Measurements from ENCODE around the gene PI4K2A. TPM values are rescaled to one million over a fixed set of nuclear protein-coding genes. Genes with fewer than 3 reads are reported as not detected.

Gene PI4K2A
- total and polyA plus RNA-seq, 2 of the 13 experiments (the other 11 are each of a cell fraction or from before 2014, with no cell fraction given): 10.9 to 14.3 TPM

DNA sequence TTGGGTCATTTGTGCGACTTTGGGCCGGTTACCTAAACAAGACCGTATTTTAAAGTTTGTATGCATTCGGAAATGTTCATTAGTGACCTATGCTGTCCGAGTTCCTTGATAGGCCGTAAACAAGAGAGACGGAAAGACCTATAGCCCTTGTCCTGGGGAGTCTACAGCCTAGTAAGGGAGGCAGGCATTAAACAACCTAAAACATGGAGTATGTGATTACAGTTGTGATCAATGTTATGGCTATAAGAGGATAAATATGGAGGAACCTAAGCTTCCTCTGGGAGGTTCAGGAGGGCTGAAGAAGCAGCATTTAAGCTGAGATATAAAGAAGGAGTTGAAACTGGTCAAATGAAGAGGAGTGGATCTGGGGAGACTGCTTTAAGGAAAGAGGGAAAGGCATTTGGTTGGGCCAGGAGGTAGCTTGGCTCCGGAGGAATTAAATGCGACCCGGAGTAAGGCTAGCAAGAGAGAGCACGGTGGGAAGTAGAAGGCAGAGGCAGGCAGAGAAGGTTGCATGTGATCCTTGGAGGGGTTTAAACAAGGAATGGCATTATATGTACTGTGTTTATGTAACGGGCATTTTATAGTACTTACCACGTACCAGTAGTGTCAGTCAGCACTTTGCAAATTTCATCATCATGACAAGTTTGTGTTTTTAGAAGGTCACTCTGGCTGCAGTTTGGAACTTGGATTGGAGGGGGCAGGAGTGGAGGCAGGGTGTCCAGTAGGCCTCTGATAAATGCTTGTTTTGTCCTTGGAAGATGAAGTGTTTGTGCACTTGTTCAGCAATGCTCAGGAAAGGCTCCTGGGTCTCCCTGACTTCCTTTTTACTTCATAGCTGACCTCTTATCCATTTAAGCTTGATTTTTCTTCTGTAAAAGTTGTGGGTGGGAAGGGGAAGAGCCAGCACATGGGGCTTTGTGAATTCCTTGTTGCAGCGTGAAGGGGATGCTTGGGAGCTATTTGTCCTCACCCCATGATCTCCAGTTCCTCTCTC, 47.6 kb downstream of the PI4K2A start (continued):
- TF ChIP-seq, protein P1, sequence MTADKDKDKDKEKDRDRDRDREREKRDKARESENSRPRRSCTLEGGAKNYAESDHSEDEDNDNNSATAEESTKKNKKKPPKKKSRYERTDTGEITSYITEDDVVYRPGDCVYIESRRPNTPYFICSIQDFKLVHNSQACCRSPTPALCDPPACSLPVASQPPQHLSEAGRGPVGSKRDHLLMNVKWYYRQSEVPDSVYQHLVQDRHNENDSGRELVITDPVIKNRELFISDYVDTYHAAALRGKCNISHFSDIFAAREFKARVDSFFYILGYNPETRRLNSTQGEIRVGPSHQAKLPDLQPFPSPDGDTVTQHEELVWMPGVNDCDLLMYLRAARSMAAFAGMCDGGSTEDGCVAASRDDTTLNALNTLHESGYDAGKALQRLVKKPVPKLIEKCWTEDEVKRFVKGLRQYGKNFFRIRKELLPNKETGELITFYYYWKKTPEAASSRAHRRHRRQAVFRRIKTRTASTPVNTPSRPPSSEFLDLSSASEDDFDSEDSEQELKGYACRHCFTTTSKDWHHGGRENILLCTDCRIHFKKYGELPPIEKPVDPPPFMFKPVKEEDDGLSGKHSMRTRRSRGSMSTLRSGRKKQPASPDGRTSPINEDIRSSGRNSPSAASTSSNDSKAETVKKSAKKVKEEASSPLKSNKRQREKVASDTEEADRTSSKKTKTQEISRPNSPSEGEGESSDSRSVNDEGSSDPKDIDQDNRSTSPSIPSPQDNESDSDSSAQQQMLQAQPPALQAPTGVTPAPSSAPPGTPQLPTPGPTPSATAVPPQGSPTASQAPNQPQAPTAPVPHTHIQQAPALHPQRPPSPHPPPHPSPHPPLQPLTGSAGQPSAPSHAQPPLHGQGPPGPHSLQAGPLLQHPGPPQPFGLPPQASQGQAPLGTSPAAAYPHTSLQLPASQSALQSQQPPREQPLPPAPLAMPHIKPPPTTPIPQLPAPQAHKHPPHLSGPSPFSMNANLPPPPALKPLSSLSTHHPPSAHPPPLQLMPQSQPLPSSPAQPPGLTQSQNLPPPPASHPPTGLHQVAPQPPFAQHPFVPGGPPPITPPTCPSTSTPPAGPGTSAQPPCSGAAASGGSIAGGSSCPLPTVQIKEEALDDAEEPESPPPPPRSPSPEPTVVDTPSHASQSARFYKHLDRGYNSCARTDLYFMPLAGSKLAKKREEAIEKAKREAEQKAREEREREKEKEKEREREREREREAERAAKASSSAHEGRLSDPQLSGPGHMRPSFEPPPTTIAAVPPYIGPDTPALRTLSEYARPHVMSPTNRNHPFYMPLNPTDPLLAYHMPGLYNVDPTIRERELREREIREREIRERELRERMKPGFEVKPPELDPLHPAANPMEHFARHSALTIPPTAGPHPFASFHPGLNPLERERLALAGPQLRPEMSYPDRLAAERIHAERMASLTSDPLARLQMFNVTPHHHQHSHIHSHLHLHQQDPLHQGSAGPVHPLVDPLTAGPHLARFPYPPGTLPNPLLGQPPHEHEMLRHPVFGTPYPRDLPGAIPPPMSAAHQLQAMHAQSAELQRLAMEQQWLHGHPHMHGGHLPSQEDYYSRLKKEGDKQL (CRISPR knock-in tag; IDR thresholded peaks at IDR 0.05; ENCODE audit: low read depth): no peak
- TF ChIP-seq, protein P2, sequence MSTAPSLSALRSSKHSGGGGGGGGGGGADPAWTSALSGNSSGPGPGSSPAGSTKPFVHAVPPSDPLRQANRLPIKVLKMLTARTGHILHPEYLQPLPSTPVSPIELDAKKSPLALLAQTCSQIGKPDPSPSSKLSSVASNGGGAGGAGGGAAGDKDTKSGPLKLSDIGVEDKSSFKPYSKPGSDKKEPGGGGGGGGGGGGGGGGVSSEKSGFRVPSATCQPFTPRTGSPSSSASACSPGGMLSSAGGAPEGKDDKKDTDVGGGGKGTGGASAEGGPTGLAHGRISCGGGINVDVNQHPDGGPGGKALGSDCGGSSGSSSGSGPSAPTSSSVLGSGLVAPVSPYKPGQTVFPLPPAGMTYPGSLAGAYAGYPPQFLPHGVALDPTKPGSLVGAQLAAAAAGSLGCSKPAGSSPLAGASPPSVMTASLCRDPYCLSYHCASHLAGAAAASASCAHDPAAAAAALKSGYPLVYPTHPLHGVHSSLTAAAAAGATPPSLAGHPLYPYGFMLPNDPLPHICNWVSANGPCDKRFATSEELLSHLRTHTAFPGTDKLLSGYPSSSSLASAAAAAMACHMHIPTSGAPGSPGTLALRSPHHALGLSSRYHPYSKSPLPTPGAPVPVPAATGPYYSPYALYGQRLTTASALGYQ (CRISPR knock-in tag; IDR thresholded peaks at IDR 0.05): no peak; the same call in 1 of the 2 replicates
- TF ChIP-seq TRIM24 (CRISPR knock-in tag; IDR thresholded peaks at IDR 0.05): no peak
- peak; percentile 77 for TF ChIP-seq CEBPG (CRISPR knock-in tag; IDR thresholded peaks at IDR 0.05)
- TF ChIP-seq, protein P3, sequence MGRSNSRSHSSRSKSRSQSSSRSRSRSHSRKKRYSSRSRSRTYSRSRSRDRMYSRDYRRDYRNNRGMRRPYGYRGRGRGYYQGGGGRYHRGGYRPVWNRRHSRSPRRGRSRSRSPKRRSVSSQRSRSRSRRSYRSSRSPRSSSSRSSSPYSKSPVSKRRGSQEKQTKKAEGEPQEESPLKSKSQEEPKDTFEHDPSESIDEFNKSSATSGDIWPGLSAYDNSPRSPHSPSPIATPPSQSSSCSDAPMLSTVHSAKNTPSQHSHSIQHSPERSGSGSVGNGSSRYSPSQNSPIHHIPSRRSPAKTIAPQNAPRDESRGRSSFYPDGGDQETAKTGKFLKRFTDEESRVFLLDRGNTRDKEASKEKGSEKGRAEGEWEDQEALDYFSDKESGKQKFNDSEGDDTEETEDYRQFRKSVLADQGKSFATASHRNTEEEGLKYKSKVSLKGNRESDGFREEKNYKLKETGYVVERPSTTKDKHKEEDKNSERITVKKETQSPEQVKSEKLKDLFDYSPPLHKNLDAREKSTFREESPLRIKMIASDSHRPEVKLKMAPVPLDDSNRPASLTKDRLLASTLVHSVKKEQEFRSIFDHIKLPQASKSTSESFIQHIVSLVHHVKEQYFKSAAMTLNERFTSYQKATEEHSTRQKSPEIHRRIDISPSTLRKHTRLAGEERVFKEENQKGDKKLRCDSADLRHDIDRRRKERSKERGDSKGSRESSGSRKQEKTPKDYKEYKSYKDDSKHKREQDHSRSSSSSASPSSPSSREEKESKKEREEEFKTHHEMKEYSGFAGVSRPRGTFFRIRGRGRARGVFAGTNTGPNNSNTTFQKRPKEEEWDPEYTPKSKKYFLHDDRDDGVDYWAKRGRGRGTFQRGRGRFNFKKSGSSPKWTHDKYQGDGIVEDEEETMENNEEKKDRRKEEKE (IDR thresholded peaks at IDR 0.05): no peak
- no peak for TF ChIP-seq EZH2 (conservative IDR thresholded peaks at IDR 0.05; ENCODE audit: low read depth, low read length)
- TF ChIP-seq ZBTB1 (CRISPR knock-in tag; IDR thresholded peaks at IDR 0.05; ENCODE audit: borderline replicate concordance): no peak
- TF ChIP-seq, protein P4, sequence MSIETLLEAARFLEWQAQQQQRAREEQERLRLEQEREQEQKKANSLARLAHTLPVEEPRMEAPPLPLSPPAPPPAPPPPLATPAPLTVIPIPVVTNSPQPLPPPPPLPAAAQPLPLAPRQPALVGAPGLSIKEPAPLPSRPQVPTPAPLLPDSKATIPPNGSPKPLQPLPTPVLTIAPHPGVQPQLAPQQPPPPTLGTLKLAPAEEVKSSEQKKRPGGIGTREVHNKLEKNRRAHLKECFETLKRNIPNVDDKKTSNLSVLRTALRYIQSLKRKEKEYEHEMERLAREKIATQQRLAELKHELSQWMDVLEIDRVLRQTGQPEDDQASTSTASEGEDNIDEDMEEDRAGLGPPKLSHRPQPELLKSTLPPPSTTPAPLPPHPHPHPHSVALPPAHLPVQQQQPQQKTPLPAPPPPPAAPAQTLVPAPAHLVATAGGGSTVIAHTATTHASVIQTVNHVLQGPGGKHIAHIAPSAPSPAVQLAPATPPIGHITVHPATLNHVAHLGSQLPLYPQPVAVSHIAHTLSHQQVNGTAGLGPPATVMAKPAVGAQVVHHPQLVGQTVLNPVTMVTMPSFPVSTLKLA (IDR thresholded peaks at IDR 0.05): no peak
- TF ChIP-seq POLR2A (IDR thresholded peaks at IDR 0.05; ENCODE audit: insufficient read depth in 1 of 2, low read depth in 2 of 2, low read length in 2 of 2): peak in 1 of 2 experiments; percentile 54; a peak in 3 of 4 replicates
- no peak for TF ChIP-seq TOE1 (CRISPR knock-in tag; IDR thresholded peaks at IDR 0.05)
- no peak for TF ChIP-seq CHD2 (IDR thresholded peaks at IDR 0.05; ENCODE audit: low read depth, low read length)
- no peak for TF ChIP-seq ZNF891 (CRISPR knock-in tag; IDR thresholded peaks at IDR 0.05)
- TF ChIP-seq, protein P5, sequence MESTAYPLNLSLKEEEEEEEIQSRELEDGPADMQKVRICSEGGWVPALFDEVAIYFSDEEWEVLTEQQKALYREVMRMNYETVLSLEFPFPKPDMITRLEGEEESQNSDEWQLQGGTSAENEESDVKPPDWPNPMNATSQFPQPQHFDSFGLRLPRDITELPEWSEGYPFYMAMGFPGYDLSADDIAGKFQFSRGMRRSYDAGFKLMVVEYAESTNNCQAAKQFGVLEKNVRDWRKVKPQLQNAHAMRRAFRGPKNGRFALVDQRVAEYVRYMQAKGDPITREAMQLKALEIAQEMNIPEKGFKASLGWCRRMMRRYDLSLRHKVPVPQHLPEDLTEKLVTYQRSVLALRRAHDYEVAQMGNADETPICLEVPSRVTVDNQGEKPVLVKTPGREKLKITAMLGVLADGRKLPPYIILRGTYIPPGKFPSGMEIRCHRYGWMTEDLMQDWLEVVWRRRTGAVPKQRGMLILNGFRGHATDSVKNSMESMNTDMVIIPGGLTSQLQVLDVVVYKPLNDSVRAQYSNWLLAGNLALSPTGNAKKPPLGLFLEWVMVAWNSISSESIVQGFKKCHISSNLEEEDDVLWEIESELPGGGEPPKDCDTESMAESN (CRISPR knock-in tag; conservative IDR thresholded peaks at IDR 0.05): no peak
- no peak for TF ChIP-seq TBL1XR1 (IDR thresholded peaks at IDR 0.05; ENCODE audit: borderline replicate concordance, low read length, partially characterized antibody)
- peak; percentile 51; the same call in 1 of the 2 replicates for TF ChIP-seq SAP130 (CRISPR knock-in tag; IDR thresholded peaks at IDR 0.05; ENCODE audit: low read depth)
